ENCODE results near the gene TCF12. TPM values are rescaled to one million over a fixed set of nuclear protein-coding genes. Genes with fewer than 3 reads are reported as not detected.

TCF12 gene
- total and polyA plus RNA-seq, 11 donors = 6.5 to 77.3 (median 43.5) TPM

DNA sequence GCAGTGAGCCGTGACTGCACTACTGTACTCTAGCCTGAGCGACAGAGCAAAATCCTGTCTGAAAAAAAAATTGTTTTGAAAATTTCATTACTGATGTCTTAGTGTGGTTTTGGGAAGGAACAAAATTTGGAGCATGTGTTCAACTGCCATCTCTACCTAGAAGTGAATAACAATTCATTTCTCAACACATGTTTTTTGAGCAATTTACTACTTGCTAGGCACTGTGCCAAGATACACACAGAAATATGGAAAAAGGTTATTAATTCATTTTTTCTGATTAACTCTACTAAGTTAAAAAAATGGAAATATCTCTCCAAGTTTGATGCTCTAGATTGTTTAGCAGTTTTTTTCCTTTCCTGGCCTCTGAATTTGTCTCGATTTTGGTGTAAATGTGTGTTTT, 5.2 kb upstream of the TCF12 start:
- peaks cover 0 to 29% (median 23%) of the 10 kb centered on the region in 12 donors for H3K4me1 ChIP-seq
- 74 to 81% (median 80%) methylated on average over 3 of the region's 3 CpGs for WGBS, 4 donors
- no peak overlapping the region for H3K4me3 ChIP-seq
- peaks cover 0 to 7% (median 0%) of the 10 kb centered on the region in 9 donors for H3K36me3 ChIP-seq
- no peak for DNase-seq
- H3K27me3 ChIP-seq = no peaks in the 10 kb centered on the region
- intact Hi-C loops (cut with DNase I) = loop anchor here (10.0 kb wide), 6 partner anchors 78 to 392 kb away; partner anchors contain the start of gene ZNF280D (in 2 of the 10)
- no peak for ATAC-seq
- TF ChIP-seq POLR2A (IDR thresholded peaks at IDR 0.05) = no peak
- TF ChIP-seq, protein P1, sequence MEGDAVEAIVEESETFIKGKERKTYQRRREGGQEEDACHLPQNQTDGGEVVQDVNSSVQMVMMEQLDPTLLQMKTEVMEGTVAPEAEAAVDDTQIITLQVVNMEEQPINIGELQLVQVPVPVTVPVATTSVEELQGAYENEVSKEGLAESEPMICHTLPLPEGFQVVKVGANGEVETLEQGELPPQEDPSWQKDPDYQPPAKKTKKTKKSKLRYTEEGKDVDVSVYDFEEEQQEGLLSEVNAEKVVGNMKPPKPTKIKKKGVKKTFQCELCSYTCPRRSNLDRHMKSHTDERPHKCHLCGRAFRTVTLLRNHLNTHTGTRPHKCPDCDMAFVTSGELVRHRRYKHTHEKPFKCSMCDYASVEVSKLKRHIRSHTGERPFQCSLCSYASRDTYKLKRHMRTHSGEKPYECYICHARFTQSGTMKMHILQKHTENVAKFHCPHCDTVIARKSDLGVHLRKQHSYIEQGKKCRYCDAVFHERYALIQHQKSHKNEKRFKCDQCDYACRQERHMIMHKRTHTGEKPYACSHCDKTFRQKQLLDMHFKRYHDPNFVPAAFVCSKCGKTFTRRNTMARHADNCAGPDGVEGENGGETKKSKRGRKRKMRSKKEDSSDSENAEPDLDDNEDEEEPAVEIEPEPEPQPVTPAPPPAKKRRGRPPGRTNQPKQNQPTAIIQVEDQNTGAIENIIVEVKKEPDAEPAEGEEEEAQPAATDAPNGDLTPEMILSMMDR (IDR thresholded peaks at IDR 0.05) = no peak
- peak overlapping the region in 1 of 12 donors; percentile 11 for H3K27ac ChIP-seq
- H3K9me3 ChIP-seq = no peaks in the 10 kb centered on the region

DNA sequence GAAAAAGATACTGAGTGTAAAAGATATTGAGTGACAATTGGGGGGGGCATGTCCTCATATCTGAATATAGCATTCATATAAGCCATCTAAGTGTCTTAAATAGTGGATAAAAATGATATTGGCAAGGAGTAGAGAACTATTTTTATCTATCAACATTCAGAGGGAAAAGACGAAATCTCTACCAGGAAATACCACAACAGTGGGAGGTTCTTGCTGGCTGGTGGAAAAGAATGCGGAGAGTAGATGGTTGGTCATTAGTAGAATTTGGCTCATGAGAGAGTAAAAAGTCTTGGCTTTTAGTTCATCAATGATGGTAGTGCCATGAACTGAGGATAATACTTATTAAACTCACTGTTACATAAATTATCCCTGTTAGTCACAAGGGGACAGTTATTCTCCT, 4.8 kb upstream of the TCF12 start:
- intact Hi-C loops (cut with DNase I) = loop anchor here (10.0 kb wide), 6 partner anchors 79 to 391 kb away; partner anchors contain the start of gene ZNF280D (in 2 of the 10)
- peak overlapping the region in 1 of 12 donors; percentile 11 for H3K27ac ChIP-seq
- H3K36me3 ChIP-seq = peaks cover 0 to 7% (median 0%) of the 10 kb centered on the region in 9 donors
- no peak for DNase-seq
- H3K4me3 ChIP-seq = no peak overlapping the region
- no peak for ATAC-seq
- H3K4me1 ChIP-seq = peaks cover 0 to 29% (median 23%) of the 10 kb centered on the region in 12 donors
- no peaks in the 10 kb centered on the region for H3K27me3 ChIP-seq
- TF ChIP-seq POLR2A (IDR thresholded peaks at IDR 0.05) = no peak
- TF ChIP-seq, protein P1 (IDR thresholded peaks at IDR 0.05) = no peak
- no peaks in the 10 kb centered on the region for H3K9me3 ChIP-seq
- WGBS, 4 donors = 27 to 38% (median 32%) methylated on average over 2 of the region's 2 CpGs

DNA sequence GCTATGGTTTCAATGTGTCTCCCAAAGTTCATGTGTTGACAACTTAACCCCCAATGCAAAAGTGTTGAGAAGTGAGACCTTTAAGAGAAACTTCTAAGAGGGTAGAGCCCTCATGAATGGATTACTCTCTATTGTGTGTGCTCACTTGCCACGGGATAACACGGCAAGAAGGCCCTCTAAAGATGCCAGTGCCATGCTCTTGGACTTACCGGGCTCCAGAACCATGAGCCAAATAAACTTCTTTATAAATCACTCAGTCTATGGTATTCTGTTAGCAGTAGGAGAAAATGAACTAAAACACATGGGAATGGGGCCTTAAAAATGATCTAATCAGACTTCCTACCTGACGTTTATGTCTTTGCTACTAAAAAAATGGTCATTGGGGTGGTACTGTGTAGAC, 2.6 kb upstream of the TCF12 start:
- H3K27ac ChIP-seq = no peak overlapping the region
- no peak for DNase-seq
- WGBS, 4 donors = 87 to 92% (median 89%) methylated on average over 4 of the region's 4 CpGs
- peaks cover 0 to 3% (median 0%) of the 10 kb centered on the region in 9 donors for H3K36me3 ChIP-seq
- H3K4me3 ChIP-seq = no peak overlapping the region
- H3K9me3 ChIP-seq = no peaks in the 10 kb centered on the region
- TF ChIP-seq POLR2A (IDR thresholded peaks at IDR 0.05) = no peak
- TF ChIP-seq, protein P1 (IDR thresholded peaks at IDR 0.05) = no peak
- intact Hi-C loops (cut with DNase I) = loop anchor here (5.0 to 10.0 kb wide), 10 partner anchors 34 to 389 kb away; partner anchors contain the start of gene ZNF280D (in 2 of the 10)
- H3K27me3 ChIP-seq = no peaks in the 10 kb centered on the region
- peaks cover 2 to 39% (median 34%) of the 10 kb centered on the region in 12 donors for H3K4me1 ChIP-seq
- ATAC-seq = no peak

DNA sequence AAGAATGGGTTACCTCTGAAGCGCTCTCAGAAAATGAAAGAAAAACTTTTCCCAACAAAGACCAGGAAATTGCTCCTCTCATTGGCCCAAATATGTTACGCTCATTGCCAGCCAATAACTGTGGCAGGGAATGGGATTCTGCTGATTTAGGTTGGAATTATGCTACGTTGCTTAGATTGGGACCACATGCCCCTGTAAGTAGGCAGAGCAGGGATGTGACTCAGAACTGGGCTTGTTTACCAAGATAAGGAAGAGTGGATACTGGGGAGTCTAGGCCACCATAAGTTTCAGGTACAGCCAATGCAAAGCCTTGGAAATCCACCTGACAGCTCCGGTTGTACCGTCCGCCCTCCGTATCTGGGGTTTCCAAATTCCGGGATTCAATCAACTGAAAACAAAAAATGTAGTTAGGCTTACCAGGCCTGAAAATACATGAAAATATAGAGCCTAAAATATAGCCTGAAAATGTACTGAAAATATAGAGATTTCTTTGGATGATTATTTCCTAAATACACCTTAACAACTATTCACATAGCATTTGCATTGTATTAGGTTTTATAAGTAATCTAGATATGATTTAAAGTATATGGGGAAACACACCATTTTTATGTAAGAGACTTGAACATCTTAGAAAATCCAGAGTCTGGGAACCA, 1.5 kb upstream of the TCF12 start:
- 93 to 96% (median 94%) methylated on average over 8 of the region's 8 CpGs for WGBS, 4 donors

More for the DNA sequence above, 1.5 kb upstream of the TCF12 start:
- intact Hi-C loops (cut with DNase I) = loop anchor here (5.0 to 10.0 kb wide), 10 partner anchors 35 to 388 kb away; partner anchors contain the start of gene ZNF280D (in 2 of the 10)
- Histone ChIP-seq H3K9me3 (no peaks in the 10 kb centered on the region), H3K27ac (peak overlapping the region in 8 of 12 donors; percentile 94 to 98 (median 96)), H3K27me3 (no peaks in the 10 kb centered on the region), H3K36me3 (peaks cover 0 to 14% (median 6%) of the 10 kb centered on the region in 9 donors), H3K4me3 (peak overlapping the region in 10 of 12 donors; percentile 67 to 97 (median 90)), H3K4me1 (peaks cover 2 to 50% (median 39%) of the 10 kb centered on the region in 12 donors)
- no peak for DNase-seq
- TF ChIP-seq, protein P1 (IDR thresholded peaks at IDR 0.05) = no peak
- no peak for TF ChIP-seq POLR2A (IDR thresholded peaks at IDR 0.05)
- no peak for ATAC-seq
